Epidermal melanocyte (primary cell): ENCODE measurements around the gene IGSF8.

ENCODE experiments used
- DNase-seq: peaks from one replicate; pipeline ENCODE4 v3.0.0; 2011; ENCODE audit warnings: low spot score; ENCODE audit not compliant: insufficient read length

IGSF8 gene

GRCh38 chr1:160089883-160090282, 8.5 kb downstream of the IGSF8 start:
- DNase-seq = no peak

- no peak for DNase-seq
Measured at GRCh38 chr1:160087118-160087662, 11.2 kb downstream of the IGSF8 start.

GRCh38 chr1:160086456-160086892, 11.9 kb downstream of the IGSF8 start:
- no peak for DNase-seq

GRCh38 chr1:160085686-160086455, 12.5 kb downstream of the IGSF8 start:
- peak; percentile 97 for DNase-seq

GRCh38 chr1:160084771-160085321, 13.6 kb downstream of the IGSF8 start:
- DNase-seq = no peak

GRCh38 chr1:160083968-160084770, 14.2 kb downstream of the IGSF8 start:
- DNase-seq = no peak

- no peak for DNase-seq
Measured at GRCh38 chr1:160082926-160083325, 15.5 kb downstream of the IGSF8 start.

GRCh38 chr1:160082487-160082886, 15.9 kb downstream of the IGSF8 start:
- DNase-seq = no peak

GRCh38 chr1:160081261-160081936, 17.0 kb downstream of the IGSF8 start, which contains the start of gene KCNJ9:
TSS of gene KCNJ9 (plus strand) at chr1:160081538. CDS start at chr1:160084031, 2,493 bp downstream.
- DNase-seq = no peak

GRCh38 chr1:160080381-160081100, 17.9 kb downstream of the IGSF8 start:
- no peak for DNase-seq

- DNase-seq = no peak
Measured at GRCh38 chr1:160079448-160079847, 19.0 kb downstream of the IGSF8 start.

- peak; percentile 60 for DNase-seq
Measured at GRCh38 chr1:160078512-160079195, 19.8 kb downstream of the IGSF8 start.

GRCh38 chr1:160077486-160077885, 20.9 kb downstream of the IGSF8 start:
- no peak for DNase-seq

GRCh38 chr1:160076295-160076694, 22.1 kb downstream of the IGSF8 start:
- no peak for DNase-seq

GRCh38 chr1:160075836-160076235, 22.6 kb downstream of the IGSF8 start:
- no peak for DNase-seq

GRCh38 chr1:160074865-160075264, 23.6 kb downstream of the IGSF8 start:
- no peak for DNase-seq

- DNase-seq = no peak
Measured at GRCh38 chr1:160071289-160071688, 27.1 kb downstream of the IGSF8 start.

- DNase-seq = peak; percentile 52
Measured at GRCh38 chr1:160070243-160071163, 27.9 kb downstream of the IGSF8 start.
